HEK293T (cell line): ENCODE results near the gene MAP3K14.

ENCODE experiments used
- FOXK2 ChIP-seq: fragments of 450-650 bp; IDR thresholded peaks from 2 replicates; pipeline ENCODE4 v1.6.1; 2016; ENCODE audit warnings: mild to moderate bottlenecking
- FOXM1 ChIP-seq: fragments of 450-650 bp; IDR thresholded peaks from 2 replicates; pipeline ENCODE4 v1.6.1; 2017; ENCODE audit warnings: mild to moderate bottlenecking, borderline replicate concordance
- SP1 ChIP-seq: fragments of 450-650 bp; IDR thresholded peaks from 2 replicates; pipeline ENCODE4 v1.6.1; 2017
- TARDBP ChIP-seq: fragments of 450-650 bp; IDR thresholded peaks from 2 replicates; pipeline ENCODE4 v1.6.1; 2016
- ZNF384 ChIP-seq: fragments of 450-650 bp; IDR thresholded peaks from 2 replicates; pipeline ENCODE4 v1.6.1; 2016

DNA sequence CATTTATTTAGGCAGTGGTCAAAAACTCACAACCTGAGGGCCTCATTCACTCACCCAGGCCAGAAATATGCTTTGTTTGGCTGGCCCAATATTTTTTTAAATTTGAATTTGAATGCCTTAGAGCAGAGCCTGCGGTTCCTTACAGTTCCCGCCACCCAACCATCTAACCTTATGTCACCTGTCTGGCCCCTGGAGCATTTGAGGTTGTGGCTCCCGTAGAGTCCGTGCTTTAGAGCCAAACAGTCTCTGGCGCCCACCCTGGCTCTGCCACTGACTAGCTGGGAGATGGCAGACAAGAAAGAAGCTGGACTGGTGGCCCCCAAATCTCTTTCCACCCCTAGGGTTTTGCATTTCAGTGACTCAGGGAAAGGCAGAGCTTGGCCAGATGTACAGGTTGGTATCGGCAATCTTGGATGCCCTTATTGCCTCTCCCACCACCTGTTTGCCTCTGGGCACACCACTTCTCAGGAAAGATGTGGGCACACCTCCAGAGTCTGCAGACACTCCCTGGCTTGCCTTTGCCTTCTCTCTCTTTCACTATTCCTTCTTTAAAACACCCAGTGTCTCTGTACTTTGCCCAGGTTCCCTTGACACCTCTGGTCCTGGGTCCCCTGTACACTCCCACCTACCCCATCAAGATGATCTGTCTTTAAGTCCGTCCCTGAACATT lies 1.9 kb upstream of the MAP3K14 start:
- TF ChIP-seq ZNF384 (no peak), SP1 (no peak), FOXM1 (no peak), FOXK2 (no peak), TARDBP (no peak)
